ENCODE results near the gene PTPN6. TPM values are rescaled to one million over a fixed set of nuclear protein-coding genes. Genes with fewer than 3 reads are reported as not detected.
A peak's percentile ranks its signal among the peaks of the same experiment; 100 is the strongest.

PTPN6 gene
- total and polyA plus RNA-seq, 9 of the 15 experiments (the other 6 are each of a cell fraction or from before 2014, with no cell fraction given), result 1.5 to 5.1 (median 3.9) TPM

GRCh38 chr12:6916426-6917200 is 34.5 kb upstream of the PTPN6 start:
- Histone ChIP-seq H3K9me3 (replicated peaks; ENCODE audit: control insufficient read depth, insufficient read depth, low read depth, low read length) (no peaks in the 10 kb centered on the region), H4K20me1 (replicated peaks; ENCODE audit: control insufficient read depth, insufficient read depth, low read length) (no peaks in the 10 kb centered on the region), H3K4me1 (replicated peaks in 1 of 2; ENCODE audit: control insufficient read depth in 2 of 2, insufficient read depth in 2 of 2, low read length in 2 of 2) (peaks cover 12 to 40% of the 10 kb centered on the region in 2 experiments; a peak in 4 of 5 replicates), H3K36me3 (ENCODE audit: control insufficient read depth, insufficient read depth, low read length) (peaks cover 19% of the 10 kb centered on the region; the same call in 2 of the 3 replicates), H3K27ac (ENCODE audit: extremely low read depth, low read depth, low read length) (no peak overlapping the region), H3K4me2 (ENCODE audit: insufficient read depth, low read length) (peak overlapping the region; percentile 46; the same call in 1 of the 2 replicates), H2AFZ (ENCODE audit: low read depth, low read length) (no peak overlapping the region), H3K9me1 (ENCODE audit: control insufficient read depth, insufficient read depth, low read length) (peaks cover 6% of the 10 kb centered on the region), H3K4me3 (no peak overlapping the region), H3K27me3 (ENCODE audit: control insufficient read depth in 2 of 2, insufficient read depth in 2 of 2, low read length in 2 of 2) (no peaks in the 10 kb centered on the region), H3K79me2 (ENCODE audit: control insufficient read depth, insufficient read depth, low read length) (peaks cover 19% of the 10 kb centered on the region), H3K9ac (ENCODE audit: insufficient read depth in 1 of 2, low read depth in 2 of 2, low read length in 2 of 2) (peak overlapping the region; percentile 34 to 87; a peak in 2 of 4 replicates)
- ChIA-PET POLR2A (interaction anchor here (0.5 to 0.6 kb wide), 3 partner anchors 26 to 30 kb away, joined by 3 read pairs; no protein-coding TSS in a partner anchor), CTCF (ENCODE audit: low intra/inter-chr PET ratio) (no interaction called here)
- FAIRE-seq (no peak), DNase-seq (ENCODE audit: extremely low read depth in 1 of 4, low spot score in 3 of 4) (no peak), ATAC-seq (no peak)
- intact Hi-C loops (cut with micrococcal nuclease) (no loop called here), in situ Hi-C loops (cut with MboI) (no loop called here)
- TF ChIP-seq KDM1A (IDR thresholded peaks at IDR 0.05) (no peak), NFIC (IDR thresholded peaks at IDR 0.05) (peak; percentile 29; the same call in 1 of the 2 replicates)
- TSS peak; percentile 37 for BruUV-seq (replicated peaks)
- no CpG with 5 or more reads among the region's 11 CpGs for WGBS (ENCODE audit: insufficient coverage, low coverage, missing lambda C conversion rate)

GRCh38 chr12:6917491-6918231 is 33.5 kb upstream of the PTPN6 start:
- Histone ChIP-seq H4K20me1 (replicated peaks; ENCODE audit: control insufficient read depth, insufficient read depth, low read length) (no peaks in the 10 kb centered on the region), H3K27me3 (ENCODE audit: control insufficient read depth in 2 of 2, insufficient read depth in 2 of 2, low read length in 2 of 2) (no peaks in the 10 kb centered on the region), H3K9me1 (ENCODE audit: control insufficient read depth, insufficient read depth, low read length) (peaks cover 6% of the 10 kb centered on the region), H3K4me2 (ENCODE audit: insufficient read depth, low read length) (no peak overlapping the region), H3K9ac (ENCODE audit: insufficient read depth in 1 of 2, low read depth in 2 of 2, low read length in 2 of 2) (peak overlapping the region in 1 of 2 experiments; percentile 87; a peak in 1 of 4 replicates), H3K4me1 (replicated peaks in 1 of 2; ENCODE audit: control insufficient read depth in 2 of 2, insufficient read depth in 2 of 2, low read length in 2 of 2) (peaks cover 12 to 37% of the 10 kb centered on the region in 2 experiments; a peak in 4 of 5 replicates), H3K4me3 (no peak overlapping the region), H3K79me2 (ENCODE audit: control insufficient read depth, insufficient read depth, low read length) (peaks cover 19% of the 10 kb centered on the region), H3K36me3 (ENCODE audit: control insufficient read depth, insufficient read depth, low read length) (peaks cover 21% of the 10 kb centered on the region; the same call in 2 of the 3 replicates), H2AFZ (ENCODE audit: low read depth, low read length) (no peak overlapping the region), H3K27ac (ENCODE audit: extremely low read depth, low read depth, low read length) (no peak overlapping the region), H3K9me3 (replicated peaks; ENCODE audit: control insufficient read depth, insufficient read depth, low read depth, low read length) (no peaks in the 10 kb centered on the region)
- in situ Hi-C loops (cut with MboI) (no loop called here), intact Hi-C loops (cut with micrococcal nuclease) (no loop called here)
- DNase-seq (ENCODE audit: extremely low read depth in 1 of 4, low spot score in 3 of 4) (no peak), ATAC-seq (no peak), FAIRE-seq (no peak)
- TF ChIP-seq ADNP (tag; IDR thresholded peaks at IDR 0.05), result no peak
- TF ChIP-seq SREBF2 (CRISPR knock-in tag; IDR thresholded peaks at IDR 0.05), result no peak
- TF ChIP-seq STAG1 (CRISPR knock-in tag; IDR thresholded peaks at IDR 0.05; ENCODE audit: borderline replicate concordance), result no peak
- TF ChIP-seq KLF1 (tag; IDR thresholded peaks at IDR 0.05), result no peak
- TF ChIP-seq PBX2 (CRISPR knock-in tag; IDR thresholded peaks at IDR 0.05; ENCODE audit: low read depth), result no peak
- no peak for TF ChIP-seq PBX2 (tag; conservative IDR thresholded peaks at IDR 0.05; ENCODE audit: low read depth)
- TF ChIP-seq EP400 (IDR thresholded peaks at IDR 0.05), result no peak
- TF ChIP-seq HDAC3 (IDR thresholded peaks at IDR 0.05; ENCODE audit: borderline replicate concordance, partially characterized antibody), result no peak
- no peak for TF ChIP-seq ZNF75A (CRISPR knock-in tag; IDR thresholded peaks at IDR 0.05)
- 78% methylated on average over 8 of the region's 14 CpGs for WGBS (ENCODE audit: insufficient coverage, low coverage, missing lambda C conversion rate)
- ChIA-PET POLR2A (no interaction called here), CTCF (ENCODE audit: low intra/inter-chr PET ratio) (no interaction called here)
- no TSS peak for BruUV-seq (replicated peaks)

Data from K562 (cell line).